Trophoblast cell (in vitro differentiated cells and primary cell): ENCODE data around the gene MRPL53.
"Not testable (repeated sequence)": the region's sequence is repeated elsewhere in the genome, so short reads cannot be mapped to it uniquely, and the experiment has no call there.

Source experiments
- DNase-seq, 2 donors: peaks; one replicate each; pipeline ENCODE4 v3.0.0-alpha.2; 2016
- H2AFZ ChIP-seq: 2 replicates; pipeline ENCODE4 v1.6.1; 2013; ENCODE audit warnings: low read length, moderate library complexity, mild to moderate bottlenecking; ENCODE audit not compliant: insufficient read depth, poor library complexity
- H2AK5ac ChIP-seq: 2 replicates; pipeline ENCODE4 v1.6.1; 2013; ENCODE audit warnings: mild to moderate bottlenecking, low read length
- H2BK120ac ChIP-seq: 2 replicates; pipeline ENCODE4 v1.6.1; 2013; ENCODE audit warnings: low read length, mild to moderate bottlenecking, moderate library complexity; ENCODE audit not compliant: insufficient read depth, poor library complexity
- H2BK12ac ChIP-seq: 2 replicates; pipeline ENCODE4 v1.6.1; 2013; ENCODE audit warnings: mild to moderate bottlenecking, low read length, moderate library complexity
- H2BK5ac ChIP-seq: 2 replicates; pipeline ENCODE4 v1.6.1; 2013; ENCODE audit warnings: low read length, low read depth, moderate library complexity, mild to moderate bottlenecking; ENCODE audit not compliant: poor library complexity
- H3K14ac ChIP-seq: 2 replicates; pipeline ENCODE4 v1.6.1; 2013; ENCODE audit warnings: mild to moderate bottlenecking, low read length
- H3K18ac ChIP-seq: 2 replicates; pipeline ENCODE4 v1.6.1; 2013; ENCODE audit warnings: mild to moderate bottlenecking, low read length
- H3K23ac ChIP-seq: 2 replicates; pipeline ENCODE4 v1.6.1; 2013; ENCODE audit warnings: low read length
- H3K27ac ChIP-seq: 2 replicates; pipeline ENCODE4 v1.5.1; 2013; ENCODE audit warnings: low read depth, mild to moderate bottlenecking, inconsistent platforms, low read length, moderate library complexity
- H3K27me3 ChIP-seq: 2 replicates; pipeline ENCODE4 v1.6.1; 2013; ENCODE audit warnings: inconsistent platforms, mild to moderate bottlenecking, low read length, moderate library complexity; ENCODE audit not compliant: insufficient read depth
- H3K36me3 ChIP-seq, 2 experiments: 1 replicate in 1 of 2; 2 replicates in 1 of 2; pipeline ENCODE4 v1.6.1; 2013; ENCODE audit warnings: low read length in 2 of 2, mild to moderate bottlenecking in 2 of 2, moderate library complexity in 1 of 2; ENCODE audit not compliant: insufficient read depth in 2 of 2, control insufficient read depth in 1 of 2
- H3K4ac ChIP-seq: 2 replicates; pipeline ENCODE4 v1.6.1; 2013; ENCODE audit warnings: low read depth, mild to moderate bottlenecking, low read length, moderate library complexity
- H3K4me1 ChIP-seq, 2 experiments: 1 replicate in 1 of 2; 2 replicates in 1 of 2; pipeline ENCODE4 v1.6.1; 2013; ENCODE audit warnings: low read length in 2 of 2, mild to moderate bottlenecking in 2 of 2, moderate library complexity in 1 of 2; ENCODE audit not compliant: insufficient read depth in 2 of 2, control insufficient read depth in 1 of 2
- H3K4me2 ChIP-seq: 2 replicates; pipeline ENCODE4 v1.6.1; 2013; ENCODE audit warnings: inconsistent platforms, mild to moderate bottlenecking, low read length, moderate library complexity
- H3K4me3 ChIP-seq: 2 replicates; pipeline ENCODE4 v1.5.1; 2013; ENCODE audit warnings: mild to moderate bottlenecking, low read depth, low read length, inconsistent platforms
- H3K79me1 ChIP-seq: one replicate; pipeline ENCODE4 v1.6.1; 2013; ENCODE audit warnings: low read length
- H3K79me2 ChIP-seq: 2 replicates; pipeline ENCODE4 v1.6.1; 2013; ENCODE audit warnings: low read length, mild to moderate bottlenecking; ENCODE audit not compliant: control insufficient read depth, insufficient read depth, poor library complexity
- H3K9ac ChIP-seq: 2 replicates; pipeline ENCODE4 v1.6.1; 2013; ENCODE audit warnings: mild to moderate bottlenecking, low read length
- H3K9me3 ChIP-seq: 2 replicates; pipeline ENCODE4 v1.6.1; 2013; ENCODE audit warnings: low read depth, mild to moderate bottlenecking, control low read depth, inconsistent platforms, low read length; ENCODE audit not compliant: insufficient read depth
- H4K12ac ChIP-seq: 2 replicates; pipeline ENCODE4 v1.6.1; 2013; ENCODE audit warnings: low read depth, mild to moderate bottlenecking, low read length, moderate library complexity
- H4K8ac ChIP-seq: 2 replicates; pipeline ENCODE4 v1.6.1; 2013; ENCODE audit warnings: low read depth, mild to moderate bottlenecking, low read length, moderate library complexity
- H4K91ac ChIP-seq: one replicate; pipeline ENCODE4 v1.6.1; 2013; ENCODE audit warnings: low read depth, mild to moderate bottlenecking, low read length, moderate library complexity
- WGBS: extraction: QIAGEN DNeasy Blood & Tissue Kit; methylation state at CpG from one replicate; pipeline ENCODE4 v1.1.7; 2013; ENCODE audit warnings: missing lambda C conversion rate; ENCODE audit not compliant: insufficient read length, insufficient coverage; ENCODE audit errors: extremely low coverage; 5-methylcytosine and 5-hydroxymethylcytosine counted together

Gene MRPL53

DNA sequence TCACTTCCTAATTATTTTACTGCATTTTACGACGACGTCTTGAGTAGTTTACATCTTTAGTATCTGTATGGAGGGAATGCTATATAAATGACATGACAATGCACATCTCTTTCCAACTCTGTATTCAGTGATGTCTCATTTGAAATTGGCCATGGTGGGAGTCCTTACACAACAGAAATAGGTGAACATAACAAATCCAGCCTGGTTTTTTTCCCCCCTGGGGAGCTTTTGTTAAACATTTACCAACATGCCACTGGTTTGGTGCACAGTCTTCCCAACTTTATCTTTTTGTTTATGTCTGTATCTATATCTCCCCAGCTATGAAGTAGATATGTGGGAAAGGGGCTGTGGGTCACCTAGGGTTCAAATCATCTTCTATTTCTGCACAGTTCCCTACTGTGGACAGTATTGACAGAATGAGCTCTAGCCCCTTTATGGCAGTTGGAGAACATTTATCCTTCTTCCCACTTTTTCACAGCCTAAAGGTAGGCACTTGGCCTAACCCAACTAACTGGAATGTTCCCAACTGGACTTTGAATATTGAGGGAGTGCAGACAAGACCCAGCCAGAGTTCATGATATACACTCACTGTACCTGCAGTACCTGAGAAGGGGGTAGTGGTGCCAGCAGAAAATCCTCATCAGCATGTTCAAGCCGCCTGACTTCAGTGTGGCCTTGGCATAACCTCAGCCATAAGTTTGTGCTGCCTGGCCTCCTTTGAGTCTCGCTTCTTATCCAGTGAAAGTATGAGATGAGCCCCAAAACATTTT is 25.1 kb downstream of the MRPL53 start:
- Histone ChIP-seq H3K79me1 (no peaks in the 10 kb centered on the region), H3K14ac (no peak overlapping the region), H3K23ac (no peak overlapping the region), H3K9ac (no peak overlapping the region), H2AFZ (no peak overlapping the region), H3K18ac (no peak overlapping the region), H4K12ac (no peak overlapping the region), H3K4me1 (peaks cover 0 to 1% of the 10 kb centered on the region in 2 experiments), H3K4me2 (no peak overlapping the region), H2BK12ac (no peak overlapping the region), H3K36me3 (no peaks in the 10 kb centered on the region), H3K9me3 (no peaks in the 10 kb centered on the region), H4K91ac (no peak overlapping the region), H3K27me3 (no peaks in the 10 kb centered on the region), H3K27ac (no peak overlapping the region), H4K8ac (no peak overlapping the region), H3K4me3 (no peak overlapping the region), H2AK5ac (no peak overlapping the region), H2BK5ac (no peak overlapping the region), H3K4ac (no peak overlapping the region), H3K79me2 (no peaks in the 10 kb centered on the region), H2BK120ac (no peak overlapping the region)
- DNase-seq: no peak
- no CpG with 5 or more reads among the region's 5 CpGs for WGBS

DNA sequence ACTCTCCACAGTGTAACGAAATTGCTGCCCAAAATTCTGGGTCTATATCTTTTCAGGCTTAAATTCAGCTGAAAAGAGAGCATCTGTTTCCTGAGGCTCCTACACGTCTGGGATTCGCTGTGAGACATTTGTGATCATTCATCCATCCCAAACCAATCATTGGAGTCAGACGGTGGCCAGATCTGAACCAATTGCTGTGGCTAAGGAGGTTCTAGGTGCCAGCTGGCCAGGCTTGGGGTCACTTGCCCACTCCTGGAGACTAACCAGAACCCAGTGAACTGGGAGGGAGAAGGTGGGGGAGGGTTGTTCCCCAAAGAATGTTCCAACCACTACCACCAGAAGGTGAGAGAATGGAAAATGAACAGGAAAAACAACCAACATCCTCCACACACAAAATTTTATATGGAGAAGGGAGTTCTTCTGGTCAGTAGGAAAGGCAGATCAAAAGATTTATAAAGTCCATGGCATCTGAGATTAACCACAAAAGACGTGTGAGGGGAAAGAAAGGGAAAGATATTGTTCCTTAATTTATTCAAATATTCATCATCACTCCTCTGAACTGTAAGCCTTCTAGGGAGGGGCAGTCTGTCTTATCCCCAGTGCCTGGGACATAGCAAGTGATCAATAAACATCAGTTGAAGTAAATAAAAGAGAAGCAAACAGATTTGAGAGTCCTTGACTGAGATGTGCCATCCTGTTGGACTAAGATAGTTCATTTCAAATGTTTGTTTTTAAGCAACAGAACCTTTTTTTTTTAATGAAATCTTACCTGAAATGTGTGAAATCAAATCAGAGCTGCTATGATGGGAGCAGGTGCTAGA is 27.8 kb downstream of the MRPL53 start:
- H3K79me2 ChIP-seq: peaks cover 18% of the 10 kb centered on the region
- H3K14ac ChIP-seq: no peak overlapping the region
- H3K4me2 ChIP-seq: no peak overlapping the region
- H2BK5ac ChIP-seq: no peak overlapping the region
- no peak overlapping the region for H3K9ac ChIP-seq
- H2AFZ ChIP-seq: no peak overlapping the region
- no peaks in the 10 kb centered on the region for H3K9me3 ChIP-seq
- no peaks in the 10 kb centered on the region for H3K27me3 ChIP-seq
- no peak overlapping the region for H2BK120ac ChIP-seq
- no peak overlapping the region for H2AK5ac ChIP-seq
- H3K27ac ChIP-seq: no peak overlapping the region
- peaks cover 23% of the 10 kb centered on the region for H3K79me1 ChIP-seq
- H3K18ac ChIP-seq: no peak overlapping the region
- no peak overlapping the region for H4K8ac ChIP-seq
- no peak overlapping the region for H4K91ac ChIP-seq
- H3K4ac ChIP-seq: no peak overlapping the region
- no peak overlapping the region for H3K4me3 ChIP-seq
- WGBS: no CpG with 5 or more reads among the region's 5 CpGs
- H3K4me1 ChIP-seq: peaks cover 3 to 7% of the 10 kb centered on the region in 2 experiments
- H3K23ac ChIP-seq: no peak overlapping the region
- no peak for DNase-seq
- no peak overlapping the region for H4K12ac ChIP-seq
- no peak overlapping the region for H2BK12ac ChIP-seq
- H3K36me3 ChIP-seq: no peaks in the 10 kb centered on the region

DNA sequence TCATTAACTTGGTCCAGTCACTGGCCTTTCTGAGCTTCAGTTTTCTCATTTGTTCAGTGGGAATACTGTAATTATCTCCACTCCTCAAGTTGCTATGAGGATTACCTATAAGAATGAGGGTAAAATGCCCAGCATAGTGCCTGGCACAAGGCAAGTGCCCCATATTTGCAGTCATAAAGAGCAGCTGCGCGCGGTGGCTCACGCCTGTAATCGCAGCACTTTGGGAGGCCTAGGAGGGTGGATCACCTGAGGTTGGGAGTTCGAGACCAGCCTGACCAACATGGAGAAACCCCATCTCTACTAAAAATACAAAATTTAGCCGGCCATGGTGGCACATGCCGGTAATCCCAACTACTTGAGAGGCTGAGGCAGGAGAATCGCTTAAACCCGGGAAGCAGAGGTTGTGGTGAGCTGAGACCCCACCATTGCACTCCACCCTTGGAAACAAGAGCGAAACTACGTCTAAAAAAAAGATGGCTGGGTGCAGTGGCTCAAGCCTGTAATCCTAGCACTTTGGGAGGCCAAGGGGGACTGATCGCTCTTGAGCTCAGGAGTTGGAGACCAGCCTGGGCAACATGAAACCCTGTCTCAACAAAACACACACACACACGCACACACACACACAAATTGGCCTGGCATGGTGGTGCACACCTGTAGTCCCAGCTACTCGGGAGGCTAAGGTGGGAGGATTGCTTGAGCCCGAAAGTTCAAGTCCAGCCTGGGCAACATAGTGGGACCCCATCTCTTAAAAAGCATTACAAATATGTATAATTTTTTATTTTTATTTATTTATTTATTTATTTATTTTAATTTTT is 29.8 kb downstream of the MRPL53 start:
- peak overlapping the region; percentile 78 for H3K4me2 ChIP-seq
- not testable (repeated sequence) for H3K27me3 ChIP-seq, H2BK5ac ChIP-seq, H3K9ac ChIP-seq, H2BK12ac ChIP-seq, H2AFZ ChIP-seq, H4K91ac ChIP-seq, H3K14ac ChIP-seq, H3K9me3 ChIP-seq, H2AK5ac ChIP-seq, H3K23ac ChIP-seq, H4K12ac ChIP-seq, H3K4ac ChIP-seq, H3K36me3 ChIP-seq, H2BK120ac ChIP-seq, DNase-seq
- peak overlapping the region; percentile 94 for H3K27ac ChIP-seq
- H3K4me1 ChIP-seq: peaks cover 14 to 17% of the 10 kb centered on the region in 2 experiments
- peaks cover 31% of the 10 kb centered on the region for H3K79me2 ChIP-seq
- WGBS: no CpG with 5 or more reads among the region's 16 CpGs
- H4K8ac ChIP-seq: peak overlapping the region; percentile 86
- H3K4me3 ChIP-seq: peak overlapping the region; percentile 84
- peaks cover 26% of the 10 kb centered on the region for H3K79me1 ChIP-seq
- H3K18ac ChIP-seq: peak overlapping the region; percentile 69
